GM19468 (cell line): Measurements from ENCODE around the gene DIAPH3.

Experiments
- ATAC-seq: cut with Tn5 transposase; IDR thresholded peaks from one replicate; pipeline ENCODE4 v1.9.1; 2021; ENCODE audit warnings: mild to moderate bottlenecking, moderate library complexity, moderate number of reproducible peaks; ENCODE audit not compliant: unreplicated experiment; ENCODE audit errors: extremely low read depth

DIAPH3 gene

DNA sequence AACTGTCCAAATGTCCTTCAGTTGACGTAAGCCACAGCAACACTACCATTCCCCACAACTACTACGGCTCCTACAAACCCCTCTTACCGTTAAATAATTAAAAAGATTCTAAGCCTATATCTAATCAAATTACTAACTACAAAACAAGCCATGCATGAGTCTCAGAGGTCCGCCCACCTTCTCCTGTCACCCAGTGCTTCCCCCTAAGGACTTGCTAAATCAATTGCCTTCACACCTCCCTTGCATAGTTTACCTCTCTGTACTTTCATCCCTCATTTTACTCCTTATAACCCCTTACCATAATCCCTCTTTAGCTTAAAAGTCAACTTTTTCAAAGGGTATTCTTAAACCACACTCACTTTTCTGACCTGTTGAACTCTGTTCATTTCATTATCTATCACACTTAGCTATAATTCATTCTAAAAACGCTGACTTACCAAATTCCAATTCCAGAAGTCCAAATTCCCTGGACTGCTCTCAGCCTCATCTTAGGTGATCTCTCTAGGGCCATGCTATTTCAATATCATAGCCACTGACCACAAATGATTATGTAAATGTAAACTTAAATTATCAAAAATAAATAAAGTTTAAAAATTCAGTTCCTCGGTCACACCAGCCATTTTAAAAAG, 187.8 kb downstream of the DIAPH3 start:
- ATAC-seq = no peak

DNA sequence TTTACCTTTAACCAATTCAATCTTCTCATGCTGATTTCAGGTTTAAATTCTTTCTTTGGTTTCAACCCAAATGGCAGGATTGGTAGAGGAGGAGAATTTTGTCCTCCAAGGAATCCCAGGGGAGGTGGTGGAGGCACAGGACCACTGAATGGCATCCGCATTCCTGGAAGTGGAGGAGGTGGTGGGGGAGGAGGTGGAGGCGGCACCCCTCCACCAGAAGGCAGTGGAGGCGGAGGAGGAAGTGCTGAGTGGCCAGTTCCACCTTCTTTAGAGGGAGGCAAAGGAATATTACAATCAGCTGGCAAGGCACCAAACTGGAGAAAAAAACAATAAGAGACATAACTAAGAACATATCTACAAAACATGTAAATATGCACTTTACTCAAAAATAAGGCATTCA, 192.9 kb downstream of the DIAPH3 start:
- no peak for ATAC-seq

DNA sequence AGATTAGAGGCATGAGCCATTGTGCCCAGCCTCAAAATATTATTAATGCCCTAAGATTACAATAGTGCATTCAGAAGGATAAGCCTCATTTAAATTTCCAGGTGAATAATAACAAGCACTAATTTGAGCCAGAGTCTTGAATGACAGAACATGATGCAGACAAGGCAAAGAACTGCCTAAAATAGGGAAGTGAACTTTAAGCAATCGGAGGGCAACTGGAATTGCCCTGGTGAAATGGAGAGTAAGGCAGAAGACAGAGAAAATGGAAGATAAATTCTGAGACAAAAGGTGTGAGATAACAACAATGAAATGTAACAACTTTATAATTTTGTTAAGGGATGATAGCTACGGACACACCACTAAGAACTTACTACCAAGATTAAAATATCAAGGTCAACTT, 199.9 kb downstream of the DIAPH3 start:
- no peak for ATAC-seq

DNA sequence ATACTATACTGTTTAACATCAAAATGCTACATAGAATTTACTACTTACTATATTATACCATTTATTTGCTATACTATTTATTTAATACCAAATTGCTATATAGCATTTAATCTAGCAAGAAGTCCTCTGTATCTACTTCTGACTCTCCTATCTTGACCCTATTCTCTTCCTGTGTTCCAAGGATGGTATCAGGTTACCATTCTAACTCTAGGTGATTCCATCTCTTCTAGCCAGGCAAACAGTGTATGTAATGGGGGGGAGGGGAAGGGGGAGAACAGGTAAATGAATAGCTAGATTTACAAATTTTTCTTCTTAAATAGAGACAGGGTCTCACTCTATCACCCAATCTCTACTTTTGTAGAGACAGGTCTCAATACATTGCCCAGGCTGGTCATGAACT, 200.3 kb downstream of the DIAPH3 start:
- ATAC-seq = no peak

DNA sequence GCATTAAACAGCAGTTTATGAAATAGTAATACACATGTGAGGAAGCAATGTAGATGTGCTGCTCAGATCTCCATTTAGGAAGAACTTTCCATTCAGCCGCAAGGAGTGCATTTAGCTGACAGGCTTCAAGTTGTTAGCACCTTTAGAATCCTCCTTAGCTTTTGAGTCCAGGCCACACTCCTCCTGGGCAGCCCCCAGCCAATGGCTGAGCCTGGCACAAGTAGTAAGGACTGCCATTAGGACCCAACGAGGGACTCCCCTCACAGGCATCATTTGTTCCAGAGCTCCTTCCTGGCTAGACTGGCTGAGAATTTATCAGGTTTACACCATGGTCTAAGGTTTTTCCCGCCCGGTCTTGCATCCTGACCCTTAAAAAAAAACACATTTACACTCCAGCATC, 201.4 kb downstream of the DIAPH3 start:
- no peak for ATAC-seq

DNA sequence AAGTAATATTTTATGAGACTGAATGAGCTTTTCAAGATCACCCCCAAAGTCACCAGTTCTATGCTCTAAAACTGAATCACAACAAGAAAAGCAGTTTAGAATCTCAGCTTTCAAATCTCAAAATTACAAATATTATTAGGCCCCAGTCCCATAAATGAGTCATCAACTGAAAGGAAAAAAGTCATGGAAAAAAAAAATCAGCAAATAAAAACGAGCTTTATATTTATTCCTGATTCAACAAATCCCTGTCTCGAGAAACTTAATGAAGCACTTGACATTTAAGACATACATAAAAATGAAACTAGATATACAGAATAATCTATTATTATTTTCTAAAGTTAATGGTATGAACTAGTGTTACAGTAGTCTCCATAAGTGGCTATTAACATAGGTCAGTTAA, 203.0 kb downstream of the DIAPH3 start:
- no peak for ATAC-seq

DNA sequence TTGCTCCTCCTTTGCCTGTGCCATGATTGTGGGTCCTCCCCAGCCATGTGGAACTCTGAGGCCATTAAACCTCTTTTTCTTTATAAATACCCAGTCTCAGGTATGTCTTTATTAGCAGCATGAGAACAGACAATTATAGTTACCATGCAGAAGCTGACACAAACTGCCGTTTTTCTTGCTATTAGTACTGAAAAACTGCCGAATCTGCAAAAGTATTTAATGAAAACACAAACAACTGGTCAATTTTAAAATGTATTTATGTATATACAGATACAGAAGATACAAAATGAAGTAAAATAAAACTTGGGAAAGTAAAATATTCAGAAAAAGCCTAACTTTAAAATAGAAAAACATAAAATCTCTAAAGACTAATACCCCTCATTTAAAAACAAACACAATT, 206.3 kb downstream of the DIAPH3 start:
- no peak for ATAC-seq

DNA sequence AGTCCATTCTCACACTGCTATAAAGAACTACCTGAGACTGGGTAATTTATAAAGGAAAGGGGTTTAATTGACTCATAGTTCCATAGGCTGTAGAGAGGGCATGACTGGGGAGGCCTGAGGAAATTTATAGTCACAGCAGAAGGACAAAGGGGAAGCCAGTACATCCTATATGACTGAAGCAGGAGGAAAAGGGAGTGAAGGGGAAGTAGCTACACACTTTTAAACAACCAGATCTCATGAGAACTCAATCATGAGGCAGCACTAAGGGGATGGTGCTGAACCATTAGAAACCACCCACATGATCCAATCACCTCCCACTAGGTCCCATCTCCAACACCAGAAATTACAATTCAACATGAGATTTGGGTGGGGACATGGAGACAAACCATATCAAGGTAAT, 209.1 kb downstream of the DIAPH3 start:
- ATAC-seq = no peak

DNA sequence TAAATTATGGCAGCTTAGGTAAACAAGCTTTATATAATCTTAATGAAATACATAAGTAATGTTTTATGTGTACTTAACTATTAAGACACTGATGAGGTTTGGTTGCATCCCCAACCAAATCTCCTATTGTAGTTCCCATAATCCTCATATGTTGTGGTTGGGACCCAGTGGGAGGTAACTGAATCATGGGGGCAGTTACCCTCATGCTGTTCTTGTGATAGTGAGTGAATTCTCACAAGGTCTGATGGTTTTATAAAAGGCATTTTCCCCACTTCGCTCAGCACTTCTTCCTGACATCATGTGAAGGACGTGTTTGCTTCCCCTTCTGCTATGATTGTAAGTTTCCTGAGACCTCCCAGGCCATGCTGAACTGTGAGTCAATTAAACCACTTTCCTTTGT, 212.7 kb downstream of the DIAPH3 start:
- ATAC-seq = no peak

DNA sequence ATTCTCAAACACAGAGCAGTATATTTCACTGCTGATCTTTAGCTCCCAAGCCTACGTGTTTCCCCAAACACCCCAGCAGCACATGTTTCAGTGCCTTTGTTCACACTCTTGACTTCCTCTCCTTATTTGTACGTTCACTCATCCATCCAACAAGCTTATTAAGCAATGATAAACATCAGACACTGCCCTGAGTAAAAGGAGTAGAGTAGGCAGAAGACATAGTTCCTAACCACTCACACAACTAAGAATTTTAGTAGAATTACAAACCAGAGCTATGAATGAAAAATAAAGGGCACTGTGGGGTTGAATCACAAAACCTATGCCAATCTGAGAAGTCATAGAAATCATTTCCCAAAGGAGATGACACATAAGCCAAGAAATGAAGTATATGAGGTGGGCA, 213.5 kb downstream of the DIAPH3 start:
- ATAC-seq = no peak

DNA sequence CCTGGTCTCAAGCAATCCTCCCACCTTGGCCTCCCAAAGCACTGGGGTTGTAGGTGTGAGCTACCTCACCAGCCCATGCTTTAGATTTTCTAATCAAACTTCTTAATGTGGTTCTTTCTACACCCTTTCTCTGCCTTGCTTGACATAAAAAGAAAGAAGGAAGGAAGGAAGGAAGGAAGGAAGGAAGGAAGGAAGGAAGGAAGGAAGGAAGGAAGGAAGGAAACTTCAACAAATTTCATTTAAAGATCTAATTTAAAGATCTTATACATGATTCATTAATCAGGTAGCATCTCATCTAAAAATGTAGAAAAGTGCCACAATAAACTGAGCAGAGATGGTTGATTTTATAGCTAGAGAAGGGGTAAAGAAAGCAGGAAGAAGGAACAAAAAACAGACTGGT, 215.0 kb downstream of the DIAPH3 start:
- no peak for ATAC-seq

DNA sequence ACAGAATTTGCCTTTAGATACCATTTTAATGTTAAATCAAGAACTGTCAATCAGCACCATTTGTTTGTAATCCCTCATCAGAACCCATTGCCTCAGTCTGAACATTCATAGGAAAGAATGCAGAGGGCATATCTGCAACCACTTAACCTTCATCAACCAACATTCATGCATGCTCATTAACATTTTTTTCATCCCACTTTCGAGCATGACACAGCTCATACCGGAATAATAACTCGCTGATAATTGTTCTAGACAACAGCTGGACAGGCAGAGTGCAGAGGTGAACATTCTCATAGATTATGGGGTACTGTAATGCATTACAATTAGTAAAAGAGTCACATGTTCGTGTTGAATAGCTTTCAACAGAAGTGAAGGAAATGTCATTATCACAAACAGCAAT, 216.8 kb downstream of the DIAPH3 start:
- ATAC-seq = no peak

DNA sequence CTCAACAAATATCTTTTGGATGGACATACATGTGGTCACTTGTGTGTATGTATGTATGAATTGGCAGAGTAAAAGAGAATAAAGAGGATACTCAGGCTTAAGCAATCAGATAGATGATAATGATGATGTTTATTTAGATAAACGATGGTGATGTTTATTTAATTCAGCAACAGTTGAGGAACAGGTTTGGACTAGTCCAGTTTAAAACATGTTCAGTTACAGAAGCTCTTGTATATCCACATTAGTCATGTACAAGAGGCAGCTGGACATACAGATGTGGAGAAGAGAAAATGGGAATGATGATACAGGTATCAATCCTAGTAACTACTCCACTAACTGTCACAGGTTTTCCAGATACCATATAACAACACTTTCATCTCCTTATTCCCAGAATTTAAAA, 232.1 kb downstream of the DIAPH3 start:
- no peak for ATAC-seq

DNA sequence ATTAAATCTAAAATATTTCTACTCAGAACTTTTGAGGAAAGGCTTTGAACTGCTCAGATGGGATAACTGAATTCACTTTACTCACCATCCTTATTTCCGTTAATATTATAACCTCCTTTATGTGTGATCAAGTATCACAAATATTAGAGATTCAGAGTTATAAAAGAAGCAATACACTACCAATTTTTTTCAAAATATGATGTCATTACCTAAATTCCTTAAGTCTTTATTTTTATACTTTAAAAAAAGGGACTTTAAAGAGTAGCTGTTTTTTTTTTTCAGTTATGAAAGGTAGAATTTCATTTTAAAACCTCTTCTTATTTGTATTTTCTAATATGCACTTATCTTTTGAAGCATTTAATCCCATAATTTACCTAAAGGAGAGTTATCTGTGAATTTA, 239.5 kb downstream of the DIAPH3 start:
- no peak for ATAC-seq

DNA sequence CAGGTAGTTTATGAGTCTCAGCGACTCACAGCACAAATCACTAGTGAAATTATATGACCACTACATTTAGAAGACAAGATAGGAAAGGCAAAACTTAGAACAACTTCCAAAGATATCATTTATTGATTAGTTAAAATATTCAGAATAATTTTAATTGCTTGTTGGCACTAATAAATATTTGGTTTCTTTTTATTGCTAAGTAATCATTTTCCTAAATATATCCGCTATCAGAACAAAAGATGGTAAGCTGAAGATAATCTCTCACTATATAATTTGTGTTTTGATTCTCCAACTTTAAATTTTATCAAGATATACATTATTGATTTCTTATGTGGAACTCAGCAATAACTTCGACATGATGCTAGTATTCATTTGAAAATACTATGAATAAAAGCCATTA, 248.5 kb downstream of the DIAPH3 start:
- no peak for ATAC-seq

DNA sequence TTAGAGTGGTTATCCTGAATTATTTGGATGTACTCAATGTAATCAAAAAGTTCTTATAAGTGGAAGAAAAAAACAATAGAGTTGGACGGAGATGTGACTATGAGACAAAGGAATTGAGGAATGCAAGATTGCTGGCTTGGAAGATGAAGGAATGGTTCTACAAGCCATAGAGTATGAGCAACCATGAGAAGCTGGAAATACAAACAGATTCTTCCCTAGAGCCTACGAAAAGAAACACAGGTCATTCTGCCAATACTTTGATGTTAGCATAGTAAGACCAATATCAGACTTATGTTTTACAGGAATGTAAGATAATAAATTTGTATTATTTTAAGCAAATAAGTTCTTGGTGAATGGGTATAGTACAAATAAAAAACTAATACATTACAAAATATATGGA, 249.2 kb downstream of the DIAPH3 start:
- ATAC-seq = no peak

DNA sequence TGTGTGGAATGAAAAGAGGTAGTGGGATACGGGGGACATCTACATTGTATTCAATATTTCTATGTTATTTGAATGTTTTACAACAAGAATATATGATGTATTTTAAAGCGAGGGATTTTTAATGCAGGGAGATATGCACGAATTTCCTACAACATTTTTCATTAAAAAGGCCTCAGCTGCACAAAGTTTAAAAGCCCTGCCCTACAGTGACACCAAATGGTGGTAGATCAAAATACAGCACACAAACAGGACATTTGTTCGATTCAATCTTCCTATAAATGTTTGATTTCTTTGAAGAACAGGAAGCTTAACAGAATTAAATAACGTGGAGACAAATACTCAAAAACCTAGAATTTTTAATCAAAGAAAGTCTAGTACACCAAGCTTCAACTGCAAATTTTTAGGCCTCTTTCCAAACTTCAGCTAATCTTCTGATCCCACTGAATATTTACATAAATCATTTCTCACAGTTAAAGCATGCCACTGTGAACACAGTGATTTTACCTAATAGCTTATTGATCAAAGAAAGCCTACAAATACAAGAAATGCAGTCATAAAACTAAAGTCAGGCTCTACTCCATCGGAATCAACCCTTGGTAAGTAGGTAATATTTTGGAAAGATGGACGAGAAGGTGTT, 257.2 kb downstream of the DIAPH3 start:
- ATAC-seq = no peak

DNA sequence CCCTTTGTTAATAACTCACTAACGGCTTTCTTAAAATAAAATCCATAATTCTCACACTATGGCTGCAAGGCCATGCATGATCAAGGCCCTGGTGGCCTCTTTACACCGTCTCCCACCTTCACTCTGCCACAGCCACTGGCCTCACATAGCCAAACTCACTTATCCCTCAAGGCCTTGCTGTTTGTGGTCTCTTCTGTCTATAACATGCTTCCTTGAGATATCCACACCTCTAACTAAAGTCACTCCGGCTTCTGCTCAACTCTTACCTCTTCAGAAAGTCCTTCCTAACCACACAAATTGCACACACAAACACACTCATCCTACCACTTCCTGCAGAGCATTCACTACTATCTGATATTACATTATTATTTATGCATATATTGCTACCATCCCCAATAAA, 262.5 kb downstream of the DIAPH3 start:
- ATAC-seq = no peak

DNA sequence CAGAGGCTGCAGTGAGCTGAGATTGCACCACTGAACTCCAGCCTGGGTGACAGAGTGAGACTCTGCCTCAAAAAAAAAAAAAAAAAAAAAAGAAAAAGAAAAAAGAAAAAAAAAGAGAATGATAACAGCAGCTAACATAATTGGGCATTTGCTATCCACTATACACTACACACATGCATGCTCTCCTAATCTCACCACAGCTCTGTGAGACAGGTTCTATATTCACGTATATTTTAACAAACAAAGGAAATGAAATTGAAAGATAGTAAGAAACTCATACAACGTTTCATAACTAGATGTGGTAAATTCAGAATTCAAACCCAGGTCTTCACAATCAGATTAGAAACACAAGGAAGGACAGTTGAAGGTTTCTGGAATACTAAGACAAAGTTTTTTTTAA, 265.7 kb downstream of the DIAPH3 start:
- ATAC-seq = no peak

DNA sequence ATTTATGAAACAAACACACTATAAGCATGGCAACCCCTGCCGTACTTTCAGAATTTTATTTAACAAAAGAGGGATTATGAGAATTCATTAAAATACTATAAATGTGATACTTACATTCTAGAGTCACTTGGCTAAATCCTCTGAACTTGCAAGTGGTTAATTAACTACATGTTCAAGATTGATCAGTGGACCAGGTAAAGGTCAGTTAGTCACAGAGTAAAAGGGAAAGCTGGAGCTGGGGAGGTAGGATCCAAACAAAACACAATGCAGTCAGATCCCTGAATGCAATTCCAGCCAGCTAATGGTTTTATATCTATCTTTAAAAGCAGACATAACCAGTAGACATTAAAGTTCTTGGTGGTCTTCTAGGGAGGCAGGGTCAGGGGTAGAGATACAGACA, 270.5 kb downstream of the DIAPH3 start:
- no peak for ATAC-seq

DNA sequence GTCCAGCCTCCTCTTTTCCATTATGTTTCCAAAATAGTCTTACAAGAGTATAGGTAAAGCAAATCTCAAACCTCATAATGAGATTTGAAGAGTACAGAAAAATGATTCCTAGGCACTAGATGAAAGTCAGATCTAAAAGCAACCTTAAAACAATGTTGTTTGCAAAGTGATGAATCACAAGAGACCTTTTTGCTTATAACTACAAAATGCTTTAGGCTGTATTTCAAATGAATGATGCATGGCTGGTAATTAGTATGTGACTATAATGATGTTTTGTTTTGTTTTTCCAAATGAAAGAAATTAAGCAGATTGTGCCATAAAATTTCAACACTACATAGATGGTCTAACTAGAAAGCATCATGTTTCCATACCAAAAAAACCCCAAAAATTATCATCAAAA, 272.7 kb downstream of the DIAPH3 start:
- ATAC-seq = no peak

DNA sequence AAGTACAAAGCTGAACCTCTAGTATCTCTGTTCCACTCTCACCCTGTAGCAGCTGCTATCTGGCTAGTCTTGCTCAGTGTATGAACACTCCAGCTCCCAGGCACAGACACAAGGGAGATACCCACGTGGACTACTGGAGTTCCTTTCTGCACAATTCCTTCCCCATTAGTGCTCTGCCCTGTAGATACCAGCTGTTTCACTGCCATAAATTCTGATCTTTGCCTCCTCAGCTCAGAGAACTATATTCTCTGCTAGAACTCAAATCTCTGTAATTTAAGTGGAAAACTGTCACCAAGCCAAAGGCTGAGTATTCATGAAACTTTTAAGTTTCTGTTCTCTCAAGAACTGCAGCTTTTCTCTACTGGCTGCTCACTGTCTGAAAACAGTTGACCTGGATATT, 273.7 kb downstream of the DIAPH3 start:
- ATAC-seq = no peak
